HepG2 (cell line): ENCODE results near the gene SYNE1. TPM values are rescaled to one million over a fixed set of nuclear protein-coding genes. Genes with fewer than 3 reads are reported as not detected.

Experiments used
- CBFB ChIP-seq: sonication (generic); formaldehyde crosslinking; IDR thresholded peaks from 2 replicates; pipeline ENCODE4 v1.4.0; 2020; ENCODE audit warnings: missing genetic modification reagents
- ERF ChIP-seq: IDR thresholded peaks from 2 replicates; pipeline ENCODE4 v1.6.1; 2018; ENCODE audit warnings: missing biosample characterization, missing genetic modification reagents
- ETV6 ChIP-seq: sonication (generic); formaldehyde crosslinking; conservative IDR thresholded peaks from 2 replicates; pipeline ENCODE4 v1.4.0; 2020; ENCODE audit warnings: missing genetic modification reagents
- HOXA9 ChIP-seq: sonication (generic); formaldehyde crosslinking; IDR thresholded peaks from 2 replicates; pipeline ENCODE4 v1.8.1; 2022; ENCODE audit warnings: missing genetic modification reagents, mild to moderate bottlenecking, moderate library complexity, borderline replicate concordance
- KAT7 ChIP-seq: IDR thresholded peaks from 2 replicates; pipeline ENCODE4 v1.6.1; 2018; ENCODE audit warnings: borderline replicate concordance, missing compliant biosample characterization
- MTF1 ChIP-seq: sonication (generic); formaldehyde crosslinking; IDR thresholded peaks from 2 replicates; pipeline ENCODE4 v1.5.0; 2020; ENCODE audit warnings: missing genetic modification reagents
- MZF1 ChIP-seq: sonication (generic); formaldehyde crosslinking; IDR thresholded peaks from 2 replicates; pipeline ENCODE4 v1.8.1; 2023; ENCODE audit warnings: mild to moderate bottlenecking, missing genetic modification reagents, borderline replicate concordance
- ONECUT2 ChIP-seq: sonication (generic); formaldehyde crosslinking; IDR thresholded peaks from 2 replicates; pipeline ENCODE4 v1.4.0; 2020; ENCODE audit warnings: missing genetic modification reagents
- PHF21A ChIP-seq: sonication (generic); formaldehyde crosslinking; IDR thresholded peaks from 2 replicates; pipeline ENCODE4 v1.5.0; 2020; ENCODE audit warnings: mild to moderate bottlenecking, missing genetic modification reagents
- RORA ChIP-seq: sonication (generic); formaldehyde crosslinking; IDR thresholded peaks from 2 replicates; pipeline ENCODE4 v1.5.0; 2020; ENCODE audit warnings: mild to moderate bottlenecking, missing genetic modification reagents, moderate library complexity
- SP1 ChIP-seq, 2 experiments: fragments of 450-650 bp in 1 of 2; sonication (generic) in 1 of 2; formaldehyde crosslinking in 1 of 2; IDR thresholded peaks; 2 replicates each; pipeline versions ENCODE4 v1.4.0 to v1.6.1; 2016 to 2020; ENCODE audit warnings: missing genetic modification reagents in 1 of 2
- SPEN ChIP-seq: sonication (generic); formaldehyde crosslinking; IDR thresholded peaks from 2 replicates; pipeline ENCODE4 v1.5.1; 2020; ENCODE audit warnings: low read depth, mild to moderate bottlenecking, missing genetic modification reagents
- STAT5B ChIP-seq: sonication (generic); formaldehyde crosslinking; IDR thresholded peaks from 2 replicates; pipeline ENCODE4 v1.4.0; 2020; ENCODE audit warnings: missing genetic modification reagents
- ZBTB42 ChIP-seq: sonication (generic); formaldehyde crosslinking; IDR thresholded peaks from 2 replicates; pipeline ENCODE4 v1.5.0; 2020; ENCODE audit warnings: mild to moderate bottlenecking, missing genetic modification reagents
- ZEB1 ChIP-seq: IDR thresholded peaks from 2 replicates; pipeline ENCODE4 v1.6.1; 2012; ENCODE audit warnings: mild to moderate bottlenecking, low read depth, inconsistent platforms; ENCODE audit not compliant: insufficient replicate concordance
- ZIK1 ChIP-seq: sonication (generic); formaldehyde crosslinking; IDR thresholded peaks from 2 replicates; pipeline ENCODE4 v1.5.0; 2020; ENCODE audit warnings: mild to moderate bottlenecking, low read depth, missing genetic modification reagents, borderline replicate concordance
- ZNF44 ChIP-seq: sonication (generic); formaldehyde crosslinking; IDR thresholded peaks from 2 replicates; pipeline ENCODE4 v1.5.1; 2020; ENCODE audit warnings: mild to moderate bottlenecking, missing genetic modification reagents
- ZNF660 ChIP-seq: sonication (generic); formaldehyde crosslinking; IDR thresholded peaks from 2 replicates; pipeline ENCODE4 v1.5.1; 2020; ENCODE audit warnings: mild to moderate bottlenecking, low read depth, missing genetic modification reagents, borderline replicate concordance
- ZSCAN25 ChIP-seq: sonication (generic); formaldehyde crosslinking; IDR thresholded peaks from 2 replicates; pipeline ENCODE4 v1.8.0; 2022; ENCODE audit warnings: mild to moderate bottlenecking, missing genetic modification reagents
- polyA plus RNA-seq, 8 experiments: library from polyadenylated mRNA; depleted of rRNA in 3 of 8; stranded (reverse) in 7 of 8; unstranded in 1 of 8; fragments of >200 nt; fragmentation: Illumina TruSeq in 4 of 8; extraction: Trizol in 4 of 8; gene quantifications; 2 replicates each; pipeline versions ENCODE4 v1.2.1 to v1.2.3, GENCODE V29; 2011 to 2016; ENCODE audit warnings: low read depth in 4 of 8, missing spikeins in 1 of 8, mixed read lengths in 1 of 8; ENCODE audit not compliant: insufficient read depth in 1 of 8
- total RNA-seq, 5 experiments: library from RNA; depleted of rRNA; stranded (reverse); fragments of >200 nt; fragmentation: Illumina TruSeq; extraction: Trizol; gene quantifications; 2 replicates each; pipeline ENCODE4 v1.2.3, GENCODE V29; 2016; ENCODE audit warnings: low read depth in 1 of 5
- TF ChIP-seq, protein P1 (sequence below): sonication (generic); formaldehyde crosslinking; conservative IDR thresholded peaks from 2 replicates; pipeline ENCODE4 v1.8.0; 2022; ENCODE audit warnings: missing genetic modification reagents
- TF ChIP-seq, protein P2 (sequence below): sonication (generic); formaldehyde crosslinking; IDR thresholded peaks from 2 replicates; pipeline ENCODE4 v1.5.1; 2020; ENCODE audit warnings: mild to moderate bottlenecking, missing genetic modification reagents, borderline replicate concordance
- TF ChIP-seq, protein P3 (sequence below): sonication (generic); formaldehyde crosslinking; IDR thresholded peaks from 2 replicates; pipeline ENCODE4 v1.5.1; 2020; ENCODE audit warnings: missing genetic modification reagents, mild to moderate bottlenecking, borderline replicate concordance
- TF ChIP-seq, protein P4 (sequence below): sonication (generic); formaldehyde crosslinking; IDR thresholded peaks from 2 replicates; pipeline ENCODE4 v1.4.0; 2020; ENCODE audit warnings: missing genetic modification reagents

Gene SYNE1
- total and polyA plus RNA-seq, 2 of the 13 experiments (the other 11 are each of a cell fraction or from before 2014, with no cell fraction given): 5.5 to 15.9 TPM

DNA sequence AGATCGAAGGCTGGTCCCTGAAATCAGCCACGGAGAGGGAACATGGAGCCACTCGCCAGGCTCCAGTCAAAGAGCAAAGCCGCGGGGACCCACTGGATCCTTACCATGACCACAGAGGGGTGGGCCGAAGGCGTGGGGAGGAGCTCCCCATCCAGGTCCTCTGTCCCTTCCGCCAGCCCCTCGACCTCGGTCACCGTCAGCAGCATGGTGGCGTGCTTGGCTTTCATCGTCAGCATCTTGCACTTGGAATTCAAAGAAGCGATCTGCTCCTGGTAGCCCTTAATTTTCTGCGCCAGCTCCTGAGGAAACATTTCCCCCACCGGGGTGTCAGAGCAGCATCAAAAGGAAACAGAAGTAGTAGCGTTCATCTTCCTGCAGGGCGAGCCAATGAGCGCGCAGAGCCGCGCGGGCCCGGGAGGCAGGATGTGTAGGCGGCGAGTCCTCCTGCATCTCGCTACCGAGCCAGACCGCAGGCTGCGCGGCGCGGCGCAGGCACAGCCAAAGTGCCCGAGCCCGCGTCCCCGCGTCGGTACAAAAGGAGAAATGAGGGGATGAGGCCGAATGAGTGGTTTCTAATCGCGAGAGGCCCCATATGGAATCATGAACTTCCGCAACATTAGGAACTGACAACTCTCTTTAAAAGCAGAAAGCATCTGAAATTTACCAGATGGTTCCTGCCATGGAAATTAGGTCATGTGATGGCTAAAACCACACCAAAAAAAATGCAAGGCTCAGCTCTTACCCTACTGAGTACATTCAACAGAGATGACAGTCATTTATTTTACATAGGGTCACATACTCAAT, 335.2 kb downstream of the SYNE1 start (continued):
- TF ChIP-seq, protein P1, sequence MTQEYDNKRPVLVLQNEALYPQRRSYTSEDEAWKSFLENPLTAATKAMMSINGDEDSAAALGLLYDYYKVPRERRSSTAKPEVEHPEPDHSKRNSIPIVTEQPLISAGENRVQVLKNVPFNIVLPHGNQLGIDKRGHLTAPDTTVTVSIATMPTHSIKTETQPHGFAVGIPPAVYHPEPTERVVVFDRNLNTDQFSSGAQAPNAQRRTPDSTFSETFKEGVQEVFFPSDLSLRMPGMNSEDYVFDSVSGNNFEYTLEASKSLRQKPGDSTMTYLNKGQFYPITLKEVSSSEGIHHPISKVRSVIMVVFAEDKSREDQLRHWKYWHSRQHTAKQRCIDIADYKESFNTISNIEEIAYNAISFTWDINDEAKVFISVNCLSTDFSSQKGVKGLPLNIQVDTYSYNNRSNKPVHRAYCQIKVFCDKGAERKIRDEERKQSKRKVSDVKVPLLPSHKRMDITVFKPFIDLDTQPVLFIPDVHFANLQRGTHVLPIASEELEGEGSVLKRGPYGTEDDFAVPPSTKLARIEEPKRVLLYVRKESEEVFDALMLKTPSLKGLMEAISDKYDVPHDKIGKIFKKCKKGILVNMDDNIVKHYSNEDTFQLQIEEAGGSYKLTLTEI (CRISPR knock-in tag): no peak
- no peak; the same call in 1 of the 2 replicates for TF ChIP-seq ERF (CRISPR knock-in tag)
- peak; percentile 93 for TF ChIP-seq ZNF44 (CRISPR knock-in tag)
- no peak for TF ChIP-seq RORA (CRISPR knock-in tag)
- peak; percentile 37; the same call in 1 of the 2 replicates for TF ChIP-seq CBFB (CRISPR knock-in tag)
- TF ChIP-seq HOXA9 (CRISPR knock-in tag): no peak
- TF ChIP-seq MTF1: no peak
- TF ChIP-seq, protein P2, sequence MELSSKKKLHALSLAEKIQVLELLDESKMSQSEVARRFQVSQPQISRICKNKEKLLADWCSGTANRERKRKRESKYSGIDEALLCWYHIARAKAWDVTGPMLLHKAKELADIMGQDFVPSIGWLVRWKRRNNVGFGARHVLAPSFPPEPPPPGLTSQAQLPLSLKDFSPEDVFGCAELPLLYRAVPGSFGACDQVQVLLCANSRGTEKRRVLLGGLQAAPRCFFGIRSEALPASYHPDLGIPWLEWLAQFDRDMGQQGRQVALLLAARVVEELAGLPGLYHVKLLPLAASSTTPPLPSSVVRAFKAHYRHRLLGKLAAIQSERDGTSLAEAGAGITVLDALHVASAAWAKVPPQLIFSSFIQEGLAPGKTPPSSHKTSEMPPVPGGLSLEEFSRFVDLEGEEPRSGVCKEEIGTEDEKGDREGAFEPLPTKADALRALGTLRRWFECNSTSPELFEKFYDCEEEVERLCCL (CRISPR knock-in tag): peak; percentile 74; the same call in 1 of the 2 replicates
- no peak for TF ChIP-seq ONECUT2 (CRISPR knock-in tag)
- no peak for TF ChIP-seq ZEB1
- no peak; the same call in 1 of the 2 replicates for TF ChIP-seq ETV6
- 0 out of 2 replicates have a peak, but pooled peaks have one; percentile 56 for TF ChIP-seq MZF1 (CRISPR knock-in tag)
- peak; percentile 84; the same call in 1 of the 2 replicates for TF ChIP-seq SPEN (CRISPR knock-in tag)
- TF ChIP-seq, protein P3, sequence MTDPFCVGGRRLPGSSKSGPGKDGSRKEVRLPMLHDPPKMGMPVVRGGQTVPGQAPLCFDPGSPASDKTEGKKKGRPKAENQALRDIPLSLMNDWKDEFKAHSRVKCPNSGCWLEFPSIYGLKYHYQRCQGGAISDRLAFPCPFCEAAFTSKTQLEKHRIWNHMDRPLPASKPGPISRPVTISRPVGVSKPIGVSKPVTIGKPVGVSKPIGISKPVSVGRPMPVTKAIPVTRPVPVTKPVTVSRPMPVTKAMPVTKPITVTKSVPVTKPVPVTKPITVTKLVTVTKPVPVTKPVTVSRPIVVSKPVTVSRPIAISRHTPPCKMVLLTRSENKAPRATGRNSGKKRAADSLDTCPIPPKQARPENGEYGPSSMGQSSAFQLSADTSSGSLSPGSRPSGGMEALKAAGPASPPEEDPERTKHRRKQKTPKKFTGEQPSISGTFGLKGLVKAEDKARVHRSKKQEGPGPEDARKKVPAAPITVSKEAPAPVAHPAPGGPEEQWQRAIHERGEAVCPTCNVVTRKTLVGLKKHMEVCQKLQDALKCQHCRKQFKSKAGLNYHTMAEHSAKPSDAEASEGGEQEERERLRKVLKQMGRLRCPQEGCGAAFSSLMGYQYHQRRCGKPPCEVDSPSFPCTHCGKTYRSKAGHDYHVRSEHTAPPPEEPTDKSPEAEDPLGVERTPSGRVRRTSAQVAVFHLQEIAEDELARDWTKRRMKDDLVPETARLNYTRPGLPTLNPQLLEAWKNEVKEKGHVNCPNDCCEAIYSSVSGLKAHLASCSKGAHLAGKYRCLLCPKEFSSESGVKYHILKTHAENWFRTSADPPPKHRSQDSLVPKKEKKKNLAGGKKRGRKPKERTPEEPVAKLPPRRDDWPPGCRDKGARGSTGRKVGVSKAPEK (CRISPR knock-in tag): peak; percentile 80
- TF ChIP-seq, protein P4, sequence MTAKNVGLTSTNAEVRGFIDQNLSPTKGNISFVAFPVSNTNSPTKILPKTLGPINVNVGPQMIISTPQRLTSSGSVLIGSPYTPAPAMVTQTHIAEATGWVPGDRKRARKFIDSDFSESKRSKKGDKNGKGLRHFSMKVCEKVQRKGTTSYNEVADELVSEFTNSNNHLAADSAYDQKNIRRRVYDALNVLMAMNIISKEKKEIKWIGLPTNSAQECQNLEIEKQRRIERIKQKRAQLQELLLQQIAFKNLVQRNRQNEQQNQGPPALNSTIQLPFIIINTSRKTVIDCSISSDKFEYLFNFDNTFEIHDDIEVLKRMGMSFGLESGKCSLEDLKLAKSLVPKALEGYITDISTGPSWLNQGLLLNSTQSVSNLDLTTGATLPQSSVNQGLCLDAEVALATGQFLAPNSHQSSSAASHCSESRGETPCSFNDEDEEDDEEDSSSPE (CRISPR knock-in tag): peak; percentile 67
- peak; percentile 88 for TF ChIP-seq PHF21A (CRISPR knock-in tag)
- no peak for TF ChIP-seq STAT5B (CRISPR knock-in tag)
- TF ChIP-seq KAT7 (CRISPR knock-in tag): no peak
- TF ChIP-seq ZBTB42: peak; percentile 38; the same call in 1 of the 2 replicates
- TF ChIP-seq ZNF660 (CRISPR knock-in tag): no peak
- TF ChIP-seq ZIK1: no peak
- no peak for TF ChIP-seq SP1 (IDR thresholded peaks at IDR 0.05)
- no peak for TF ChIP-seq SP1 (CRISPR knock-in tag; IDR thresholded peaks at IDR 0.05)
- peak; percentile 73 for TF ChIP-seq ZSCAN25
